ENCODE results near the gene C22orf39. TPM values are rescaled to one million over a fixed set of nuclear protein-coding genes. Genes with fewer than 3 reads are reported as not detected.

Gene C22orf39
- total and polyA plus RNA-seq, 2 donors (not counting 1 experiment from before 2014, with no cell fraction given), result 37.7 to 47.2 TPM

GRCh38 chr22:19393704-19394103, 53.8 kb downstream of the C22orf39 start:
- Mint-ChIP-seq H3K4me3 (no peak overlapping the region), H3K27ac (no peak overlapping the region), H3K27me3 (no peaks in the 10 kb centered on the region), H3K9me3 (ENCODE audit: insufficient read depth) (no peaks in the 10 kb centered on the region), H3K4me1 (no peaks in the 10 kb centered on the region)
- ChIA-PET CTCF (interaction anchor here (0.7 kb wide), 1 partner anchor 32 kb away, joined by 3 read pairs; no protein-coding TSS in a partner anchor), POLR2A (no interaction called here)
- Histone ChIP-seq H3K27me3 (replicated peaks in 1 of 4; ENCODE audit: control extremely low read depth in 1 of 4, control insufficient read depth in 3 of 4, insufficient read depth in 4 of 4, low read length in 3 of 4) (no peaks in the 10 kb centered on the region), H3K4me2 (replicated peaks; ENCODE audit: low read depth, low read length, poor library complexity, severe bottlenecking) (no peak overlapping the region), H3K4me1 (ENCODE audit: control insufficient read depth in 2 of 2, insufficient read depth in 2 of 2, low read length in 2 of 2) (no peaks in the 10 kb centered on the region), H3K9ac (ENCODE audit: low read length) (no peak overlapping the region), H3K79me2 (ENCODE audit: control insufficient read depth, insufficient read depth, low read length) (no peaks in the 10 kb centered on the region), H4K20me1 (ENCODE audit: control insufficient read depth, insufficient read depth, low read length, poor library complexity, severe bottlenecking) (no peaks in the 10 kb centered on the region), H3K27ac (ENCODE audit: low read length in 2 of 2) (no peak overlapping the region), H2AFZ (ENCODE audit: insufficient read depth, low read depth, low read length, poor library complexity, severe bottlenecking) (no peak overlapping the region), H3K9me3 (ENCODE audit: control extremely low read depth in 1 of 3, control insufficient read depth in 2 of 3, insufficient read depth in 1 of 3, low read length in 2 of 3) (no peaks in the 10 kb centered on the region), H3K4me3 (ENCODE audit: control extremely low read depth in 1 of 5, extremely low read depth in 1 of 5, insufficient read depth in 1 of 5, low read depth in 2 of 5, low read length in 4 of 5) (no peak overlapping the region), H3K36me3 (replicated peaks in 1 of 2; ENCODE audit: control extremely low read depth in 1 of 2, control insufficient read depth in 1 of 2, extremely low read depth in 1 of 2, insufficient read depth in 2 of 2, low read length in 1 of 2) (peaks cover 0 to 78% of the 10 kb centered on the region in 2 experiments)
- DNase-seq (no peak), ATAC-seq (ENCODE audit: low read depth) (no peak)
- 98% methylated on average over 4 of the region's 5 CpGs for WGBS (ENCODE audit: insufficient coverage)
- TF ChIP-seq EZH2 (IDR thresholded peaks at IDR 0.05; ENCODE audit: borderline replicate concordance, insufficient read depth, low read depth, low read length, poor library complexity, severe bottlenecking) (no peak), CTCF (IDR thresholded peaks at IDR 0.05) (no peak)
- intact Hi-C loops (cut with micrococcal nuclease), result no loop called here

Other genes starting within 250 kb of the C22orf39 start
- 5.2 and 5.5 TPM in 2 replicates for gene CLTCL1, start 156.0 kb downstream of the C22orf39 start, total RNA-seq
- gene CLTCL1, start 156.0 kb downstream of the C22orf39 start, polyA plus RNA-seq, result 1.0 and 1.7 TPM in 2 replicates
- 34.5 and 40.8 TPM in 2 replicates for gene HIRA, start 16.0 kb downstream of the C22orf39 start, total RNA-seq
- 28.3 and 35.8 TPM in 2 replicates for gene HIRA, start 16.0 kb downstream of the C22orf39 start, polyA plus RNA-seq
- 18.0 and 21.9 TPM in 2 replicates for gene MRPL40, start 15.2 kb downstream of the C22orf39 start, total RNA-seq
- gene MRPL40, start 15.2 kb downstream of the C22orf39 start, polyA plus RNA-seq, result 9.6 and 12.5 TPM in 2 replicates
- 43.5 and 44.2 TPM in 2 replicates for gene UFD1, start 31.5 kb upstream of the C22orf39 start, total RNA-seq
- gene UFD1, start 31.5 kb upstream of the C22orf39 start, polyA plus RNA-seq, result 42.2 and 70.1 TPM in 2 replicates
- 0.49 and 0.56 TPM in 2 replicates for gene CDC45, start 32.2 kb upstream of the C22orf39 start, total RNA-seq
- 0.61 and 1.4 TPM in 2 replicates for gene CDC45, start 32.2 kb upstream of the C22orf39 start, polyA plus RNA-seq
- gene CLDN5, start 76.7 kb upstream of the C22orf39 start, total RNA-seq, result not detected in 2 replicates
- gene CLDN5, start 76.7 kb upstream of the C22orf39 start, polyA plus RNA-seq, result 0.12 TPM in 1 of 2 replicates, not detected in the other

Measured in B cell (primary cell).